ENCODE measurements around the gene CDKN2D.

CDKN2D gene

DNA sequence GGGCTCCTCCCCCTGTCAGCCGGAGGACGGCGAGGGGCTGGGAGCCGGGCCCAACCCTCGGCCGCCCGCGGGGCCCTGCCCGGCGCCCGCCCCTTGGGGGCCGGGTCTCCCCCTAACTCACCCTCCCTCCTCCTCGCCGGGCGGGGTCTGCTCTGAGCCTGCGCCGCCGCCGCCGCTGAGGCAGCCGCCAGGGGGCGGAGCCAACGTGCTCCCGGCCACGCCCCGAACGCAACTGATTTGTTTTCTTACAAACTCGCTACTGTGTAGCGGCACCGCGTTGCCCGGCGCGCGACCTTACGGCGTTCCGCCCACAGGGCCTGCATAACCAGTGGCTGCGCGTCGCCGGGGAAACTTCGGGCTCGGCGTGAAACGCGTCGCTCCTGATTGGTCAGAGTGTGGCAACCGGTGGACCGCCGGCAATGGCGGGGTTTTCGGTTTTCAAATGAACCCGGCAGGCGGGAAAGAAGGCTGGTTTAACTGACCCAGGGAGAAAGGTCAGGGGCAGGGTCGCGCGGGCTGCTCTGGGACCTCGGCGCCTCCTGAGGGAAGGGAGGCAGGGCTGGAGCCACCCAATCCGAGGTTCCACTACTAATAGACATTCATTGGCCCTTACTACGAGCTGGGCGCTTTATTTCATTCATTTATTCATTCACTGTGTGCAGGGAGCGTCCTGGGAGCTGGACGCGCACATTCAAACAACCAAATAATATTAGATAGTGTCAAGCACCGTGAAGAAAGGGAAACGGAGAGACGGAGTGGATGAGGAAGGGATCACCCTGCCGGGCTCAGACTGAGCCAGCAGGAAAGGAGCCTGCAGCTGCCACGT lies at the start of gene CDKN2D:
Gene CDKN2D (minus strand): TSS at position 154 of the 826 bp plus-strand sequence. CDS start 326 bp downstream, outside the sequence.
- DNase-seq (ENCODE audit: low spot score), result peak; percentile 99

DNA sequence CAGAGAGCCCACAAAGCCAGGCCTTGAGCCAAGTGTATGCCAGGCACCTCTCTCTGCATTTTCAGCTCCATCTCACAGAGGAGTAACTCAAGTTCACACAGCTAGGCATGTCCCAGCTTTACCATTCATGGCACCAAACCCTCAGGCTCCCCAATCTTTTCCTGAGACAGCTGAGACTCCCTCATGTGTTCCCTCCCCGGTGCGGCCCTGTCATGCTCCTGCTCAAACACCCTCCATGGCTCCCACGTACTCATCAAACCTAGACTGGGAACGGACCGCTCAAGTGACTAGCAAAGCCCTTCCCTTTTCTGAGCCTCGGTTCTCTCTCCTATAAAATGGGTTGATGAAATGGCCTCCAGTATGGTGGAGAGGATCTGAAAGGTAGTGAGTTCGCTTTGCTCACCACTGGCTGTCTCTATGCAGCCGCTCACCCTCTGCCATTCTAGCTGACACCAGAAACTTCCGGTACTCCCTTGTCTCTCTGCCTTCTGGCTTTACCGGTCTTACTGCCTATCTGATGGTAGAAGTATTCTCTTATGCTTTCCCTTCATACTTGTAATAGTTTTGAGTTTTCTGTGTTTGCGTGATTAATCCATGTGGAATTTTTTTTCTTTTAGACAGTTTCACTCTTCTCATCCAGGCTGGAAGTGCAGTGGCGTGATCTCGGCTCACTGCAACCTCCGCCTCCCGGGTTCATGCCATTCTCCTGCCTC lies 48.8 kb upstream of the CDKN2D start:
- DNase-seq (ENCODE audit: low spot score), result no peak

DNA sequence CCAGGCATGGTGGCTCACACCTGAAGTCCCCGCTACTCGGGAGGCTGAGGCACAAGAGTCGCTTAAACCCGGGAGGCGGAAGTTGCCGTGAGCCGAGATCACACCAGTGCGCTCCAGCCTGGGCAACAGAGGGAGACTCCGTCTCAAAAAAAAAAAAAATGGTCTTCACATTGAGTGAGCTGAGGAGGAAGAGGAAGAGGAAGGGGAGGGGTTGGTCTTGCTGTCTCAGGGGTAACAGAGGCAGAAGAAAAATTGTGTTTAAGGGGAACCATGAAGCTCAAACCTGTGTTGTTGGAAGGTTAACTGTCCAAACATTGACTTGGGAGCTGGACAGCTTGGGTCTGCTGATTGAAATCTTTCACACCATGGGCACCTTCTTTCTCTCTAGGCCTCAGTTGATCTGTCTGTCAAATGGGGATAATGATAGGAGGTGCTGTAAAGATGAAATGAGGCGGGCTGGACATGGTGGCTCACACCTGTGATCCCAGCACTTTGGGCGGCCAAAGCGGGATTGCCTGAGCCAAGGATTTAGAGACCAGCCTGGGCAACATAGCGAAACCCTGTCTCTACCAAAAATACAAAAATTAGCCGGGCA lies 46.7 kb upstream of the CDKN2D start:
- no peak for DNase-seq (ENCODE audit: low spot score)

DNA sequence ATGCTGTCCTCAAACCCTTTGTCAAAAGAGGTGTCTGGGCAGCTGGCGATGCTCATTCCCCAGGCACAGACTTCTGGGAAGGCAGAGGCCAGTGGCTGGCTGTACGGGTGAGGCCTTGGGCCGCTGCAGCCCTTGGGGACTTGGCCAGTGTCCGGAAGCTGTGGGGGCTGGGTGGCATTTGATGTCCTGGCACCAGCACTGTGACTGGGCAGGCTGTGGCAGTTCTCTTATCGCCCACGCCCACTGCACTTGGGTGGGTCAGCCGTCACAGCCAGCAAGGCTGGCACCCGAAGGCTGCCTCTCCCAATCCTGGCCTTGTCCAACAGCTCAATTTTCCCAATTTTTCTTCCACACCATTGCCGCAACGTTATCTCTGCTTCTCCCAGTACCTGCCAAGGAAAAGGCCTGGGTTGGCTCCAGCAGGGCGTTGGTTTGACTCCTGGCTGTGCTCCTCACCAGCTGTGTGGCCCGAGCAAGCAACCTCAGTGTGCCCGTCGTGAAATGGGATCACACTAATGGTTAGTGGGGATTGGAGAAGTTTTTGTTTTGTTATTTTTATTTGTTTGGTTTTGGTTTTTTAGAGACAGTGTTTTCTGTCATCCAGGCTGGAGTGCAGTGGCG lies 43.8 kb upstream of the CDKN2D start:
- no peak for DNase-seq (ENCODE audit: low spot score)

DNA sequence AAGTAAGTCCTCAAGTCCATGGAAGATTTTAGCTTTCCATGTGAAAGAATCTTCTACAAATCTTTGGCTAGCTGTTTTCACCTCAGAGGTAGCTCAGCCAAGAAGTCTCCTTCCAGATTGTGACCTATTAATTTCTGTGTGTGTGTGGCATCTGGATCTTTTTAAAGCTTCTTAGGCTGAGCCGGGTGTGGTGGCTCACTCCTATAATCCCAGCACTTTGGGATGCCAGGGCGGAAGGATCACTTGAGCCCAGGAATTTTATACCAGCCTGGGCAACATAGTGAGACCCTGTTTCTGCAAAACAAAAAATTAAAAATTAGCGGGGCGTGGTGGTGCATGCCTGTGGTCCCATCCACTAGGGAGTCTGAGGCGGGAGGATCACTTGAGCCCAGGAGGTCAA lies 43.1 kb upstream of the CDKN2D start:
- DNase-seq (ENCODE audit: low spot score), result no peak

DNA sequence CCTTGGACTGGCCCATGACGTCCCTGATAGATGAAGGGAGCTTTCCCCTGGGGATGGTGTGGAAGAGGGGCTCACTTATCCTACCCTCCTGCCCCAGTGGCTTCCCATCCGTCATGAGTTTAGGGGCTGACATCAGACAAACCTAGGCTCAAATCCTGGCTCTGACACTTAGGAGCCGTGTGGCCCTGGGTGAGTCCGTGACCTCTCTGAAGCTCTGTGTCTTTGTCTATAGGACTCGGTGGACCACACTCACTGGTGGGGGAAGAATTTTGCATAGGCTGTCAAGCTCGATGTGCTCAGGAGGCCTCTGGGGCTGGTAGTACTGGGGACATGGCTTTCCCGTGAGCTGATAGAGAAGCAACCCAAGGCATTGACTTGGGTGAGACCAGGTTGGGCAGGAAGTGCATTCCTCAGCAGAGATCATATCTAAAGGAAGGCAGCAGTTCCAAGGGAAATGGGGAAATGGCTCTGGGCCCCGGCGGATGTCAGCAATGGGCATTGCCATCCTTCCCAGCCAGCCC lies 35.7 kb upstream of the CDKN2D start:
- no peak for DNase-seq (ENCODE audit: low spot score)

DNA sequence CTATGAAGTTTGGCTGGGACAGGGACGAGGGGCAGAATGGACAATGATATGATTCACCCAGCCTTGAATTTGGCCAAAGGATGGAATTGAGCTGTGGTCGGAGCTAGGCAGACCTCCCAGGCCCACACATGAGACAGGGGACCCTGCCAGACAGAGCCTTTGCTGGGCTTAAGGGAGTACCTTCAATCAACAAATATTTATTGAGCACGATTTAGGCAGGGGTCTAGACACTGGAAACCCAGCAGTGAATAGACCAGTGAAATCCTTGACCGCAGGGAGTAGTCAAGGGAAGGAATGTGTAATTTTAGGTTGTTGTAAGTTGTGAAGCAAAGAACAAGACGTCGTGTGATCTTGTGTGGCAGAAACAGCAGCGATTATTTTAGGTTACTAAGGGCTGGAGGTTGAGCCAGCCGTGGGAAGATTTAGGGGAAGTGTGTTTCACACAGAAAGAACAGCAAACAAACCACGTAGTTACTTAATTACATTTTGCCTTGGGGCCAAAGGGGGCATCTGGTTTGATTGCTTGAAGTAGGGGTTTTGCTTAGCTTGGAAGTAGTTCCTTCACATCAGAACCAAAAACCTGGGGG lies 35.2 kb upstream of the CDKN2D start:
- DNase-seq (ENCODE audit: low spot score), result no peak

DNA sequence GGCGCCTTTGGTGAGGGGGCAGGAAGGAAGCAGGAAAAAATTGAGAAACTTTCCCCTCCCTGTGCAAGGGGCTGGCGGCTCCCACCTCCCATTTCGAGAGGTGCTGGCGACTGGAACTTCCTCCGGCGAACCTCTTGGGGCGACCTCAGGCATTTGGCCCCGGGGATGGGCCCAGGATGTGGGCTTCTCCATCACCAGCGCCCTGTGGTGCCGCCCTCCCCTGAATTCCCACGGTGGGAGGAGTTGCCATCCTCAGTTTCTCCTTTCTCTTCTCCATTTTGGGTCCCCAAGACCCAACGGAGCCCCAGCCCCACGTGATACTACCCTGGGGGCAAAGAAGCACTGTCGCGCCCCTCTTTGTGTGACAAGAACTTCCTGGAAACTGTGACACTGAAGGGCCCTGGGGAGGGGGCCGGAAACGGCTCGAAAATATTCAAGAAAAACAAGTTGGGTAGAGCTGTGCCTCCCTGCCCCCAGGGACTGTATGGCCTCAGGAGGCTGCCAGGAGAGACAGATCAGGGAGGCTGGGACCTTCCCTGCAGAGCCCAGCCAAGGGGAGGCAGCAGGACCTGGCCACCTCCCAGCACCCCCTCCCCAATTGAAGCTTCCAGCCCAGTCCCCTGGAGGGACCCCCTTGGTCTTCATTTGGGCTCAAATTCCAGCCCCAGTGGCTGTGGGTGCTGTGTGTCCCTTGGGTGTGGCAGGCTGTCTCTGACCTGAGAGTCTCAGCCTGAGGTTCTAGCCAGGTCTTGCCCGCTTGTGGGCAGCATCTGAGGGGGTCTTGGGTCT lies 34.5 kb upstream of the CDKN2D start:
- DNase-seq (ENCODE audit: low spot score), result no peak

DNA sequence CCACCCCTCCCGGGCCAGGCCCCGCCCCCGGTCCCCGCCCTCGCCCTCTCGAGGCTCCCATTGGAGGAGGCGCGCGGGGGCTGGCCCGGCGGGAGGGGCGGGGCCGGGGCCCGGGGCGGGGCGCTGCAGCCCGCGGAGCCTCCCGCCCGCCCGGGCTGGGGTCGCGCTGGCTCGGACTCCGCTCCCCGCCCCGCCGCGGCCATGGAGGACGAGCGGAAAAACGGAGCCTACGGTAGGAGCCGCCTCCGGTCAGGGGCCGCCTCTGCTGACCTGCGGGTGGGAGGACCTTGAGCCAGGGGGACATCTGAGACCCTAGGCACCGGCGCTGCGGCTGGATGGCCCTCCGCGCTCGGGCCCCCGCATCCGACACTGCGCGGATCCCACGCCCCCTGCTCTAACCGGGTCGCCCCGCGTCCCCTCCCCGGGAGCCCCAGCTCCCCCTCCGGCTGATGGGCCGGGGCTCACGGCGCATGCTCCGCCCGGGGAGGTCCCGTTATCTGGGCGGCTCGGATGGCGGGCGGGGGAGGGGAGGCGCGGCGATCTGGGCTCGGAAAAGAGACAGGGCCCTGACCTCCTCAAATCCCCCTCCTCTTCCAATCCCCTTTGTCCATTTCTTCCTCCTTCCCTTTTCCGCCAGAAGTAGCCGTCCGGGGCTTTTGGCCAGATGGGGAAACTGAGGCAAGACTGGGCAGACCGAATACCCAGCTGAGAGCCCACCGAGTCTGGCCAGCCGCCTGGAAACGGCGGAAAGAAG lies 33.7 kb upstream of the CDKN2D start:
- peak; percentile 91 for DNase-seq (ENCODE audit: low spot score)

DNA sequence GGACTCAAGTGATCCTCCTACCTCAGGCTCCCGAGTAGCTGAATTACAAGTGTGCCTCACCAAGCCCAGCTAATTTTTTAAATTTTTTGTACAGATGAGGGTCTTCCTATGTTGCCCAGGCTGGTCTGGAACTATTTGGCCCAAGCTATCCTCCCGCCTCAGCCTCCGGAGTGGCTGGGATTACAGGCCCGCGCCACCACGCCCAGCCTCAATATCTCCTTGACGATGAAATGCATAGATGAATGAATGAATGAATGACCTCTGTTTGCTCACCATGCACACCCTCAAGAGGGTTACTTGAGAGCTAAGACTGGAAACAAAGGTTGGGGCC lies 33.2 kb upstream of the CDKN2D start:
- DNase-seq (ENCODE audit: low spot score), result no peak

DNA sequence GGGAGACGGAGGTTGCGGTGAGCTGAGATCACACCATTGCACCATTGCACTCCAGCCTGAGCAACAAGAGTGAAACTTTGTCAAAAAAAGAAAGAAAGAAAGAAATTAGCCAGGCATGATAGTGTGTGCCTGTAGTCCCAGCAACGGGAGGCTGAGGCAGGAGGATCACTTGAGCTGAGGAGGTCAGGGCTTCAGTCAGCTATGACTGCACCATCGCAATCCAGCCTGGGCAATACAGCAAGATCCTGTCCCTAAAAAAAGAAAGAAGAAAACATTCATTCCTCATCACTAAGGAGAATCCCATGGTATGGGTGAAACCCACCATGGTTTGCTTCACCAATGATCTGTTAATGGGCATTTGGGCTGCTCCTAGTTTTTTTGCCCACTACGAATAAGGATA lies 31.4 kb upstream of the CDKN2D start:
- no peak for DNase-seq (ENCODE audit: low spot score)

DNA sequence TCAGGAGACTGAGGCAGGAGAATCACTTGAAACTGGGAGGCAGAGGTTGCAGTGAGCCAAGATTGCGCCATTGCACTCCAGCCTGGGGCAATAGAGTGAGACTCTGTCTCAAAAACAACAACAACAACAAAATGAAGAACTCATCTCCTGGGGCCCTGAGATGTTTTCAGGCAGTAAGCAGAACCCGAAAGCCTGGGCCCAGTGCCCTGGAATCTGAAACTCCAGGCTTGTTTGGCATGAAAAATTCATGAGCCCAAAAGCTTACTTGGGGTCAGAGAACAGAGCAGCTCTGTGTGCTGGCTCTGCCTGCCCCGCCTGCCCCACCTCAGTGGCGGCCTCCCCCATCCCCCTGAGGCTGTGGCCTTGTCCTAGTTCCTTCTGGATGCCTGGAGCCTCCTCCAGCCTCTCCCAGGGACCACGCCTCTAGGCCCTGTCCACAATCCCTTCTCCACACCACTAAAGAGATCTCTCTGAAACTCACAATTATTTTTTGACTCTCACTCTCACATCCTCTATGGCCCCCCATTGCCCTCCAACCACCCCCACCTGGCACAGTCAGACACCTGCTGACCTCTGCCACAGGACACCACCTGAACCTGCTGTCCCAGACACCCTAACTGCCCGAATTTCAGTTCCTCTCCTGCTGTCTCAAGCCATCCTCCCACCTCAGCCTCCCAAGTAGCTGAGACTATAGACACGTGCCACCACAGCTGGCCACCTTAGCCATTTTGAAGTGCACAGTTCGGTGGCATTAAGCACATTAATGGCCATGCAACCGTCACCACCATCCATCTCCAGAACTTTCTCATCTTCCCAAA lies 25.2 kb upstream of the CDKN2D start:
- DNase-seq (ENCODE audit: low spot score), result no peak

DNA sequence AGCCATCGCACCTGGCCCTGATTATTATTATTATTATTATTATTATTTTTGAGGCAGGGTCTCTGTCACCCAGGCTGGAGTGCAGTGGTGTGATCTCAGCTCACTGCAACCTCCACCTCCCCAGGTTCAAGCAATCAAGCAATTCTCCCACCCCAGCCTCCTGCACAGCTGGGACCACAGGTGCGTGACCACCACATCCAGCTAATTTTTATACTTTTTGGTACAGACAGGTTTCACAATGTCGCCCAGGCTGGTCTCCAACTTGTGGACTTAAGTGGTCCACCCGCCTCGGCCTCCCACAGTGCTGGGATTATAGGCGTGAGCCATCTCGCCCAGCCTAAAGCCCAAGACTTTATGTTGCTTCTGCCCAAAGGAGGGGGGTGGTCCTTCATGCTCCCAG lies 24.4 kb upstream of the CDKN2D start:
- DNase-seq (ENCODE audit: low spot score), result no peak

DNA sequence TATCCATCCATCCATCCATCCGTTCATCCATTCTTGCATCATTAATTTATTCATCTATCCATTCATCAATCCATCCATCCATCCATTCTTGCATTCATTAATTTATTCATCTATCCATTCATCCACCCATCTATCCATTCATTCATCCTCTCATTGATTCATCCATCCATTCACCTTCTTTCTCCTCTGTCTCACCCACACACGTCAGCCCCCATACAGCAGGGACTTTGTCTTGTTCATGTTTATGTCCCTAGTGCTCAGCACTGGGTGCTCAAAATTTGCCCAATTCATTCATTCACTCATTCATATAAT lies 19.0 kb upstream of the CDKN2D start:
- DNase-seq (ENCODE audit: low spot score), result no peak

DNA sequence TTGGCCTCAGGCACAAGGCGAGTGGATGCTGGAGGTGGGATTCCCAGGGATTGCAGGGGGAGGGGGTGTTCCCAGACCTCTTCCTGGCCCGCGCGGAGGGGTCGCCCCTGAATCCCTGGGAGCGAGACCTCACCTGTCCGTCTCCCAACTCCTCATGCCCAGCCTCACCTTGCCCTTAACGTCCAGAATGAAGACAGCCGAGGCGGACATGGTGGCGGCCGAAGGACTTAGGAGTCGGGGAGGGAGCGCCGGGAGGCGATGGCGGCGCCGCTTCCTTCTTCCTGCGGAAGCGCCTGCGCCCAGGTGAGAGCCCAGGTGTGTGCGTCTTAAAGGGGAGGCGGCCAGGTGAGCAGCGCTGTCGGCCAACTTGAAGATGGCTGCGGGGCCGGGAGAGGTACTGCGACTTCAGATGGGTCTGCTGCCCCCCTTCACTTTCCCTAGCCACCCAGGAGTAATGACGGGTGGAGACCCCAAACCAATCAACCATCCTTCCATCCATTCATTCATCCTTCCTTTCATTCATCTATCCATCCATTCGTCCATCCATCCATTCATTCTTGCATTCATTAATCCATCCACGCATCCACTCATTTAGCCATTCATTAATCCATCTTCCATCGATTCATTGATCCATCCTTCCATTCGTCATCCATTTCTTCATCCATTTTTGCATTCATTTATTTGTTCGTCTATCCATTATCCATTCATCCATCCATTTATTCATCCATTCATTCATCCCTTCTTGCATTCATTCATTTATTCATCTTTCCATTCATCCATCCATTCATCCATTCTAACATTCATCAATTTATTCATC lies 18.5 kb upstream of the CDKN2D start, which contains the start of gene AP1M2:
Gene AP1M2 (minus strand): TSS at position 291 of the 817 bp plus-strand sequence. CDS start 81 bp downstream, at position 210.
- DNase-seq (ENCODE audit: low spot score), result no peak

DNA sequence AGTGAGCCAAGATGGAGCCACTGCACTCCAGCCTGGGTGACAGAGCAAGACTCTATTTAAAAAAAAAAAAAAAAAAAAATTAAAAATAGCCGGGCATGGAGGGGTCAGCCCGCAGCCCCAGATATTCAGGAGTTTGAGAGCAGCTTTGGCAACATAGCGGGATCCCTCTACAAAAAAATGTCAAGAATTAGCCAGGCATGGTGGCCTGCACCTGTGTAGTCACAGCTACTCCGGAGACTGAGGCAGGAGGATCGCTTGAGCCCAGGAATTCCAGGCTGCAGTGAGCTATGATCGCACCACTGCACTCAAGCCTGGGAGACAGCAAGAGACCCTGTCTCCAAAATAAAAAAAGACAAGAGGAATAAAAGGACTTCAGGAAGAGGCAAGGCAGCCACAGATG lies 17.6 kb upstream of the CDKN2D start:
- no peak for DNase-seq (ENCODE audit: low spot score)

DNA sequence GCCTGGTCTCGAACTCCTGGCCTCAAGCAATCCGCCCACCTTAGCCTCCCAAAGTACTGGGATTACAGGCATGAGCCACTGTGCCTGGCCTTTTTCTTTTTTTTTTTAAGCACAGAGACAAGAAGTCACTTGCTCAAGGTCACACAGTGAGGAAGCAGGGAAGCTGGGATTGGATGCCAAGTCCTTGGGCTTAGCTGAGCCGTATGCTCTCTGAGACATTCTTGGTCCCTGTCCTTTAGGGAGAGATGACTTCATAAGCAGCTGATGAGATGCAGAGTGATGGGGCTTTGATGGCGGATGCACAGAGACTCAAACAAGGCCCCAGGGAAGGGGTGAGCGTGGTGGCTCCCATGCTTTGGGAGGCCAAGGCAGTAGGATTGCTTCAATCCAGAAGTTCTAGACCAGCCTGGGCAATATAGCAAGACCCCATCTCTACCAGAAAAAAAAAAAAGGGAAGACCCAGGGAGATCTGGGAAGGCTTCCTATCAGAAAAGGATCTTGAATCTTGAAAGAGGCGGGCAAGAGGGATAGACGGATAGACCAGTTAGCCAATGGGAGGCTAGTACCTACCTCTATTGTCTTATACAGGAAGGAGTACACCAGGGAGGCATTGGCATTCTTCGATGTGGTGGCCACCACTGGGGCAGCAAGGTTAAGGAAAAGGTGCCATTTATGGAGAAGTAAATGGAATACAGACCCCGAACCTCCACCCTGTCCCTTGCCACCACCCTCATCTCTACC lies 14.4 kb upstream of the CDKN2D start:
- DNase-seq (ENCODE audit: low spot score), result no peak

DNA sequence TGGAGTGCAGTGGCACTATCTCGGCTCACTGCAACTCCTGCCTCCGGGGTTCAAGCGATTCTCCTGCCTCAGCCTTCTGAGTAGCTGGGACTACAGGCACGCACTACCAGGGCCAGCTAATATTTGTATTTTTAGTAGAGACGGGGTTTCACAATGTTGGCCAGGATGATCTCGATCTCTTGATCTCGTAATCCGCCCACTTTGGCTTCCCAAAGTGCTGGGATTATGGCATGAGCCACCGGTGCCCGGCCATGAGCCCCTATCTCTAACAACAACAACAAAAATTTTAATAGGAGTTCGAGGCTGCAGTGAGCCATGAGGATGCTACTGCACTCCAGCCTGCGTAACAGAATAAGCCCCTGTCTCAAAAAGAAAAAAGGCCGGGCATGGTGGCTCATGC lies 13.3 kb upstream of the CDKN2D start:
- DNase-seq (ENCODE audit: low spot score), result no peak

Data from ecto neural progenitor cell (in vitro differentiated cells).